ENCODE data around the gene DPF3.

- TF ChIP-seq GATA3 (IDR thresholded peaks at IDR 0.05; ENCODE audit: low read depth, low read length) (no peak), GATA2 (IDR thresholded peaks at IDR 0.05; ENCODE audit: low read depth, low read length) (no peak)
These were observed 119.8 kb downstream of the DPF3 start for GRCh38 chr14:72774141-72774540.
